GM18868 (cell line): ENCODE data around the gene PDCD1.

ENCODE experiments used
- ATAC-seq: cut with Tn5 transposase; IDR thresholded peaks from one replicate; pipeline ENCODE4 v1.9.1; 2021; ENCODE audit warnings: mild to moderate bottlenecking, moderate library complexity; ENCODE audit not compliant: unreplicated experiment

PDCD1 gene

DNA sequence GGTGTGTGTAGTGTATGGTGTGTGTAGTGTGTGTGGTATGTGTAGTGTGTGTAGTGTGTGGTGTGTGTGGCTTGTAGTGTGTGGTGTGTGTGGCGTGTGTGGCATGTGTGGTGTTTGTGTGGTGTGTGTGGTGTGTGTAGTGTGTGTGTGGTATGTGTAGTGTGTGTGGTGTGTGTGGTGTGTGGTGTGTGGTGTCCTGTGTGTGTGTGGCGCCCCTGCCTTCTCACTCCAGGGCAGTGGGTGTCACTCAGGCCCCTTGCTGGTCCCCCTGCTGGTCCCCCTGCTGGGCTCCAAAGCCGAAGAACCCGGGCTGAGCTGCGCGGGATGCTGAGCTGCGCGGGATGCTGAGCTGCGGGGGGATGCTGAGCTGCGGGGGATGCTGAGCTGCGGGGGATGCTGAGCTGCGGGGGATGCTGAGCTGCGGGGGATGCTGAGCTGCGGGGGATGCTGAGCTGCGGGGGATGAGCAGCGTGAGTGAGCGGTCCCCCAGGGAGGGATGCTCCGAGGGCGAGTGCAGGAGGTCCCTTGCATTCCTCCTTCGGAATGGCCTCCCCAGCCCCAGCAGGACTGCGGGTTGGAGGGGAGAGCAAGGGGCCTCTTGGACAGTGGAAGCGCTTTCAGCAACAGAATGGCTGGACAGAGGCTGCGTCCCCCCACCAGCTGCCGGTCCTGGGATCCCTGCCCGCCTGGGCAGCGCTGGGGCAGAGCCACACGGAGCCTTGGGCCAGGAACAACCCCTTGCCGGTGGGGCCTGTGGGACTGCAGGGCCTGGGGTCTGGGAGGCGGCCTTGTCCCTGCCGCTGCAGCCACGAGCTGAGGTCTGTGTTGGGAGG is 7.5 kb upstream of the PDCD1 start:
- no peak for ATAC-seq

DNA sequence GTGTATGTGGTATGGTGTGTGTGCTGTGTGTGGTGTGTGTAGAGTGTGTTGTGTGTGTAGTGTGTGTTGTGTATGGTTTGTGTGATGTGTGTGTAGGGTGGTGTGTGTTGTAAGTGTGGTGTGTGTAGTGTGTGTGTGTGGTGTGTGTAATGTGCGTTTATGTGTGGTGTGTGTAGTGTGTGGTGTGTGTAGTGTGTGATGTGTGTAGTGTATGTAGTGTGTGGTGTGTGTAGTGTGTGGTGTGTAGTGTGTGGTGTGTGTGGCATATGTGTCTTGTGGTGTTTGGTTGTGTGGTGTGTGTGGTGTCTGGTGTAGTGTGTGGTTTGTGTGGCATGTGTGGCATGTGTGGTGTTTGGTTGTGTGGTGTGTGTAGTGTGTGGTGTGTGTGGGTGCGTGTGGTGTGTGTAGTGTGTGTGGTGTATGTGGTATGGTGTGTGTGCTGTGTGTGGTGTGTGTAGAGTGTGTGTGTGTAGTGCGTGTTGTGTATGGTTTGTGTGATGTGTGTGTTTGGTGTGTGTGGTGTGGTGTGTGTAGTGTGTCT is 6.8 kb upstream of the PDCD1 start:
- no peak for ATAC-seq

DNA sequence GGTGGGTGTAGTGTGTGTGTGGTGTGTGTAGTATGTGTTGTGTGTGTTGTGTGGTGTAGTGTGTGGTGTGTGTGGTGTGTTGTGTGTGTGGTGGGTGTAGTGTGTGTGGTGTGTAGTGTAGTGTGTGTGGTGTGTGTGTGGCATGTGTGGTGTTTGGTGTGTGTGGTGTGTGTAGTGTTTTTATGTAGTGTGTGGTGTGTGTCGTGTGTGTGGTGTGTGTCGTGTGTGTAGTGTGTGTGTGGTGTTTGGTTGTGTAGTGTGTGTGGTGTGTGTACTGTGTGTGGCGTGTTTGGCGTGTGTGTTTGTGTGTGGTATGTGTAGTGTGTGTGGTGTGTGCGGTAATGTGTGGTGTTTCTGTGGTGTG is 6.1 kb upstream of the PDCD1 start:
- ATAC-seq: no peak

DNA sequence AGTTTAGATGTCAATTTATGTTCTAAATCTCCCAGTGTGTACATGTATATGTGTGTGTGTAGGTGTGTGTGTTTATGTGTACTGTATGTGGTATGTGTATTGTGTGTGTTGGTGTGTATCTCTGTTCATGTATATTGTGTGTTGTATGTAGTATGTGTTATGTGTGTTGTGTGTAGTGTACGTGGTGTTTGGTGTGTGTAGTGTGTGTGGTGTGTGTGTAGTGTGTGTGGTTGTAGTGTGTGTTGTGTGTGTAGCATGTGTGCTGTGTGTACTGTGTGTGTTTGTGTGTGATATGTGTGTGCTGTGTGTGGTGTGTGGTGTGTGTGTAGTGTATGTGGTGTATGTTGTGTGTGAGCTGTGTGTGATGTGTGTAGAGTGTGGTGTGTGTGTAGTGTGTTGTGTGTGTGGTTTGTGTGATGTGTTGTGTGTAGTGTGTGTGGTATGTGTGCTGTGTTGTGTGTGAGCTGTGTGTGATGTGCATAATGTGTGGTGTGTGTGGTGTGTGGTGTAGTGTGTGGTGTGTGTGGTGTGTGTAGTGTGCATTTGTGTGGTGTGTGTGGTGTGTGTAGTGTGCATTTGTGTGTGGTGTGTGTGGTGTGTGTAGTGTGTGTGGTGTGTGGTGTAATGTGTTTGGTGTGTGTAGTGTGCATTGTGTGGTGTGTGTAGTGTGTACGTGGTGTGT is 5.6 kb upstream of the PDCD1 start:
- ATAC-seq: no peak

DNA sequence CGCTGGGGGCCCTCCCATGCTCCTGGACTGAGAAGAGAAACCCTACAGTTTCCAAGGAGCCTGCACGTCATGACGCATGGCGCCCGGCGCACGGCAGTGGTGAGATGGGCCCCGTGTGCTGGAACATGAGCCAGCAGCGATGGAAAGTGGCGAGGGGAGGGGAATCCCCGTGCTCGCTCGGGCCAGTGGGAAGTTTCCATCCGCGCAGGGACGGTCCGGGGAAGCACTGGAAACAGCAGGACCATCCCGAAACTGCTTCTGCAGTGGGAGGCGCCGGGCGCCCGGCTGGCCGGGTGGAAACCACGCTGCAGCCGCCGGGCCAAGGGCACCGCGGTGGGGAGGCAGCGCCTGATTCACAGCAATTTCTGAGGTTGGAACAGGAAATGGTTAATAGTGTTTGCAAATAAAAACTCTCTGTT is 4.9 kb upstream of the PDCD1 start:
- ATAC-seq: no peak

DNA sequence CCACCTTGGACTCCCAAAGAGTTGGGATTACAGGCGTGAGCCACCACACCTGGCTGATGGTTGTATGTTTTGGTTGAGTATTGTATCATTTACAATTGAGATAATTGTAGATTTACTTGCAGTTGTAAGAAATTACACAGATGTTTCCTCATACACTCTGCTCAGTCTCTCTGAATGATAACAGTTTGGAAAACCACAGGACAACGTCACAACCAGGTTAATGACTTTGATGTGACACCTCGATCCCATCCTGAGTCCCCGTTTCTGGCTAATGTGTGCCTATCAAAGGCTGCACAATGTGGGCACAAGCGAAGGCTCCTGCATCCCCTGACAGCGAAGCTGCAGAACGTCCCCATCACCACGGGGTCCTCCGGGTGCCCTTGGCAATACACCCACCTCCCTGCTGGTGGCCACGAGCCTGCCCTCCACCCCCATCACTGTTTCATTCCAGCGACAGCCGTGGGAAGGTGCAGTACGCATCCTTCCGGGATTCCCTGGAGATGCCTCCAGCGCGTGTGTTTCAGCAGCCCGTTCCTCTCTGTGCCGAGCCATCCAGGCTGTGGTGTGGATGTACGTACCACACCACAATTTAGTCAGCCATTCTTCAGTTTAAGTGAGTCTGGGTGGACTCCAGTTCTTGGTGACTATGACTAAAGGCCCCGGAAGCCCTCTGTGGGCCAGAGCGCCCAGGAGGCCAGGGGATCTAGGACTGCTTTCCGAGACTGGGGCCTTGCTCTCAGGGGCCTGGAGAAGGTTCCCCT is 4.3 kb upstream of the PDCD1 start:
- ATAC-seq: no peak

DNA sequence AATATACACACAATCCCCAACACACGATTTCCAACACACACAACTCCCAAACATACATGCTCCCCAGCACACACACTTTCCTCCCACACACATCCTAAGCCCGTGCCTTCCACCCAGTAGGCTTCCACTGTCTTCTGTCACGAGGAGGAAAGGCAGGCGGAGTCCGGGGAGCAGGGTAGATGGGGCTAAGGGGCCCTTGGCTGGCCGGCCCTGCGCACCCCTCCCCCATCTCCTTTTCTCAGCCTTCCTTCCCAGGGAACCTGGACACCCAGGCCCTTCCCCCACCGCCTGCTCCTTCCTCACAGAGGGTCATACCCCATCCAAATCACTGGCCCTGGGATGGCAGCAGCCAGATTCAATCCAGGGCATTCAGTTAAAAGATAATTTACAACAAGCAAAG is 3.4 kb upstream of the PDCD1 start:
- ATAC-seq: no peak

DNA sequence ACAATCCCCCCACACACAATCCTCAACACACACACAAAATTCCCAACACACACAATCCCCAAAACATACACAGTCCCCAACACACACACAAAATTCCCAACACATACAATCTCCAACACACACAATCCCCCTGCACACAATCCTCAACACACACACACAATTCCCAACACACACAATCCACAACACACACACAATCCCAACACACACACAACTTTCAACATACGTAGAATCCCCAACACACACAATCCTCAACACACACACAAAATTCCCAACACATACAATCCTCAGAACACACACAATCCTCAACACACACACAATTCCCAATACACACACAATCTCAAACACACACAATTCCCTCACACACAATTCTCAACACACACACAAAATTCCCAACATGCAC is 2.6 kb upstream of the PDCD1 start:
- ATAC-seq: no peak

DNA sequence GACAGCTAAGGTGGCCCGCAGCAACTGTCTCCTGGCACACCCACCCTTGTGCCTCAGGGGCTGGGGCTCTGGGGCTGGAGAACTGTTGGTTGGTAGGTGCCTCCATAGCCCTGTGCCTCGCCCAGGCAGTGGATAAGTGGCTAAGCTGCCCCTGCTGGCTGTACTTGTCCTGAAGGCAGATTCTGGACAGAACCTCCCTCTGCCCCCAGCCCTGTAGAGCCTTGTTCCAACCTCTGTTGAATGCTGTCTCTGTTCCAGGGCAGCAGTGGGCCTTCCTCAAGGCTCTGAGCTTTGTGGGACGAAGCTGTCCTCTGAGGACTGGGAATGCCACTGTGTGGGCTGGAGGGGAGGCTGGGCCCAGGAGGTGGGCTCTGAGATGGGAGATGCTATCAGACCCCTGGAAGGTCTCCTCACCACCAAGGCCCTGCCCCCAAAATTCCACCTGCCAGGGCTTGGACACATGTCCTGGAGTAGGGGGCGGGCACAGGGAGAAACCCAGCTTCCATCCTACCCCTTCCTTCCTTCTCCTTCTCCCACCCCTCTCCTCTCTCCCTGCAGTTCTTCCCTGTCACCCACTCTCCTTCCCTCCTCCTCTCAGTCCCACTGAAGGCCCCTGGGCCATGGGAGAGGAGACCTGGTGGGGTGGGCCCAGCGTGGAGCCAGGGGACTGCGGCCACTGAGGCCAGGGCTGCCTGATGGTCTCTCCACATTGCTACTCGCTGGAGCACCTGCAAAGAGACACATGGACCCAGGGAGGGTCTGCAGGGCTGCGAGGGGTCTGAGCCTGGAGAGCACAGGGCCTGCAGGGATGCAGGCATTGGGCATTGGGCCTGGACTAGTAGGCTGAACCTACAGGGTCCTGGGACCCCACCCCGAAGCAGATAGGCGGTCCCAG is 1.7 kb upstream of the PDCD1 start:
- ATAC-seq: no peak

DNA sequence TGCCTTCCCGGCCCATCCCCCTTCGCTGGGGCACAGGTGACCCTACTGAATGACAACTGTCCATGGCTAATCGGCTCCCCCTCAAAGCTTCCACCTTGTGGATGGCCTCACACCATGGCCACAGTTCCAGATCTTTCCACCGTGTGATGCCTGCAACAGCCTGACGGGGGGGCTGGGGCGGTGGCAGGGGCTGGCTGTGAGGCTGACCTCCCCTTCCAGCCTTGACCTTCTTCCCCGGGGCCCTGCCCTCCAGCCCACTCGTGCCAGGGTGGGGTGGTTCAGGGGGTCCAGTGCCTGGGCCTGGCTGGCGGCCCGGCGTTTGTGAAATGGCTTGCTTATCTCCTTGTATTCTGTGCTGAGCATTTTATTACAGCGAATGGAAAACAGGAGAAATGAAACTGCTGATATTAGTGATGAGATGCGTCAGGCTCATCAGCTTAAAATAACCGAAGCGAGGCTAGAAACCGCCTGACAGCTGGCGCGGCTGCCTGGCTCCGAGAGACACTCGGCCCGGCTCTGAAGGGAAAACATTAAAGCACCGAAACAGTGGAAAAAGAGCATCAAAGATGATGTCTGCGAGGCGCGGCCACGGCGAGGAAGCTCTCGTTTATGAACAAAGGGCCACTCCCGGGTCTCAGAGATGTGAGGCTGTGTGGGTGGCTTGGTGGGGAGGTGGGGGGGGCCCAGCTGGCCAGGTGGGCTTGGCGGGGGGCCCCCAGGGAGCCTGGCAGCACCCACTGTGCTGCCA is 916 bp upstream of the PDCD1 start:
- peak; percentile 43 for ATAC-seq

DNA sequence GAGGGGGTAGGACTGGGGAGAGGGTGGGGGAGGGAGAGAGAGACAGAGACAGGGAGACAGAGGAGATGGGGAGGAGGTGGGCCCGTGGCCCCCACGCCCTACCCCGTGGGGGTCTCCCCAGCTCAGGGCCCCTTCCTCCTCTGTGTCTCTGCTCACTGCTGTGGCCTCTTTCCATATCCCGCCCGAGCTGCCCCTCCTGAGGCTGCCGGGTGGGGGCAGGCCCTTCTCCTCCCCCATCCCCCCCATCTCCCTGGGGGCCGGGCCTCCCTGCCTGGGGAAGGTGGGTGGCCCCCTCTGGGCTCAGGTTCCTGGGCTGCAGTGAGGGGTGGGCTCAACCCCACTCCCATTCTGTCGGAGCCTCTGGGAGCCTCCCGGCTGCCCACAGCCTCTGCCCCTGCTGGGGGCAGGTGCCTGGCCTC is 332 bp upstream of the PDCD1 start:
- ATAC-seq: no peak

DNA sequence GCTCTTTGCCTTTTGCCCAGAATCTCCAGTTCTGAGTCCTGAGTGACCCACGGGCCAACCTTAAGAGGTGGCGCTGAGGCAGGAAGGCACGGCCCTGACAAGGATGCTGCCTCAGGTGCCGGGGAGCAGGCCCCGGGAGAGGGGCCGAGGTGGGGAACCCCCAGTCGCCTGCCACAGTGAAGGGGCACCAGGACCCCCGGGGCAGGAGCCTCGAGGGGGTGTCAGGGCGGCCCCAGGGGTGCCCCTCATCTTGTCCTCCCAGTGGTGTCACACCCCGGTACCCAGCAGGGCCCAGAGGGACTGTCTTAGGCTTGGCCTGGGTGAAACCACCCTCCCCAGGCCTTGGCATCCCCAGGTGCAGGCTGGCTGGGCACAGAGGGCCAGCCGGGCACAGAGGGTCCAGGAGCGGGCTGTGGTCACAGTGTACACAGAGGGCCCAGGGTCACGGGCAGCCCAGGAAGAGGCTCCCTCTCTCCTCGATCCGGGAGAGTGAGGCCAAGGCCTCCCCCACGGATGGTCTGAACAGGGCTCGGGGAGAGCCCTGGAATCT is 1.0 kb downstream of the PDCD1 start:
- no peak for ATAC-seq

DNA sequence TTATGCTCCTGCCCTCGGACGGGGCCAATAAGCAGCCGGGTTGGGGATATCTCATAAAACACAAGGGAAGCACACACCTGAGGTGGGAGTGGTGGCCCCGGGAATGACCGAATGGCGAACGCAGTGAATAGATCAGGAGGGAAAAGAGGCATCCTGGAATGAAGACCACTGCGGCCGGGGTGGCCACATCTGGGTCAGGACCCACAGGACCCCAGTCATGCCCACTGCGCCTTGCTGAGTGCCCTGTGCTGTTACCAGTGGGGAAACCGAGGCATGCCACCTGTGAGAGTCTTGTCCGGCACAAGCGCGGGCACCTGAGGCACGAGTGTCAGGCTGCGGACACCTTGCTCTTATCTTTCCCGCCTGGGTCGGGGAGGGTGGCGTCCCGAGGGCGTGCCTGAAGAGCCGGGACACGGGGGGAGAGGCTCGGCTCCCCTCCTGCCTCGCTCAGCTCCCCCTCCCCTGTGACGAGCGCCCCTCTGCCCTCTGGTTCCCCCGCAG is 1.6 kb downstream of the PDCD1 start:
- no peak for ATAC-seq

DNA sequence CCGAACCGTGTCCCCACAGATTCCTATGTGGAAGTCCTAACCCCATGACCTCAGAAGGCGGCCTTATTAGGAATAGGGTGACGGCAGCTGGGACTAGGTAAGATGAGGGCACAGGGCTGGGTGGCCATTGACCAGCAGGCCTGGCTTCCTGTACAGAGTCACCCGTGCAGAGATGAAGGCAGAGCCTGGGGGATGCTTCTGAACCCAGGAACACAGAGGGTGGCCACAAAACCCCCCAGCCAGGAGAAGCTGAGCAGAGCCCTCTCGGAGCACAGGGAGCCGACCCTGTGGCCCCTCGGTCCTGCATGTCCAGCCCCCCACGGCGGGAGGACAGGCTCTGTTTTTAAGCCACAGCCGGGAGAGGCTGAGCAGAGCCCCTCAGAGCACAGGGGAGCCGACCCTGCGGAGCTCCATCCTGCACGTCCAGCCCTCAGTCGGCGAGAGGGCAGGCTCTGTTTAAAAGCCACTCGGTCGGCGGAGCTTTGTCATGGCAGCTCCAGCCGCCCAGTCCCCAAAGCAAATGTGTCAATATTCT is 2.7 kb downstream of the PDCD1 start:
- no peak for ATAC-seq

DNA sequence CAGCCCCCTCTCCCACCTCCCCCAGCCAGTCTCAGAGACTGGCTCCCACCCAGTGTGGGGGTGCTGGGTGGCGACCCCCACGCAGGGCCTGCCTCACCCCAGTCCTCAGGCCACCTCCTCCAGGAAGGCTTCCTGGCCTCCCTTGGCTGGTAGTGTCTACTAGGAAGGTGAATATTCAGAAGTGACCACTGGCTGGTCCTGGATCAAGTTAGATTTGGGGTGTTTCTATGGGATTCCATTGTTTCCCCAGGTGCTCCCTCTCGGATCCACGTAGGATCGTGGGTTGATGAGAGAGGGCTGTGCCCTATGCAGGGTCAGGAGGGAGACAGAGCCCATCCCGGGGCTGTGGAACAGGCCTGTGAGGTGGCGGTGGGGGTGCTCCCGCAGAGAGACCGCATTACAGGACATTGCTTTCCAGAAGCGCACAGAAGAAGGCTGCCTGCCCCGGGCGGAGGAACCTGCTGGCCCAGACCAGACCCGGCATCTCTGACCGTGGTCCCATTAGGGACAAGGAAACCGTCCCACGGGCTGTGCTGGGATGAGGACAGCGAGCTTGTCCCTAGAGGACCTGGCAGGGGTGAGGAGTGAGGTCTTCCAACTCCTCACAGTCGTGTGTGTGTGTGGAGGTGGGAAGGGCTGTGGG is 3.3 kb downstream of the PDCD1 start:
- no peak for ATAC-seq

DNA sequence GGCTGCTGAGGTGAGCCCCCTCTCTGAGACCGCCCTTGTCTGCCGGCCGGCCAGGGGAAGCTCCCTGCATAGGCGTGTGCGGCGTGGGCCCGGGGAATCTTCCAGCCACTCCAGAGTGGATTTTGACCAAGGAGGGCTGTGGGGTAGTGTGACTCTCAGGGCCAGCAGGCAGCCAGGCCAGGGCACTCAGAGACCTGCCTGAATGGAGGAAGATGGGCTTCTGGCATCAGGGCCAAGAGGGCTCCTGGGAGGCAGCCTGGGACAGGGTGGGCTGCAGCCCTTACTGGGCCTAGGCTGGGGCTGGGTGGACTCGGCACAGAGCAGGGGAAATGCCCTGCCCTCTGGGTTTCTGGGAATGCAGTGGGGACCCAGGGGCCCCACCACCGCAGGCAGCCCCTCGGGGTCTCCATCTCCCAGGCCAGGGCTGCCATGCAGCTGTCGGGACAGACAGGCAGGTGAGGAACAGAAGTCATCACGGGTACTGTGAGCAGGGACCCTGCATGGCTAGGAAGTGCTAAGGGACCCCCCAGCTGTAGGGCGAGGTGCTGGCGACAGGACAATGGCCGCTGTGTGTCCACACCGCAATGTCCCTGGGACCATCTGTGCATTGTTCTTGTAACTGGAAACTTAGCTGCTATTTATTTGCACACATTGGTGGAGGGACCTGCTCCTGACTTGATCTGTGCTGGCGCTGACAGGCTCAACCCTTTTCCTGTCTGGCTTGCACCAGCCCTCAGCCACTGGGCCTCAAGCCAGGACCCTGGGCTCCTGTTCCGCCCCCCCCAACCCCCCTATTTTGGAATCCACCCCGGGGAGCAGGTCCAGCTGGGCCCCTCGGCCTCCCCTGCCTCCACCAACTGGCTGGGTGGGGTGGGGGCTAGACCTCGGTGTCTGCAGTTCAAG is 4.1 kb downstream of the PDCD1 start:
- no peak for ATAC-seq

DNA sequence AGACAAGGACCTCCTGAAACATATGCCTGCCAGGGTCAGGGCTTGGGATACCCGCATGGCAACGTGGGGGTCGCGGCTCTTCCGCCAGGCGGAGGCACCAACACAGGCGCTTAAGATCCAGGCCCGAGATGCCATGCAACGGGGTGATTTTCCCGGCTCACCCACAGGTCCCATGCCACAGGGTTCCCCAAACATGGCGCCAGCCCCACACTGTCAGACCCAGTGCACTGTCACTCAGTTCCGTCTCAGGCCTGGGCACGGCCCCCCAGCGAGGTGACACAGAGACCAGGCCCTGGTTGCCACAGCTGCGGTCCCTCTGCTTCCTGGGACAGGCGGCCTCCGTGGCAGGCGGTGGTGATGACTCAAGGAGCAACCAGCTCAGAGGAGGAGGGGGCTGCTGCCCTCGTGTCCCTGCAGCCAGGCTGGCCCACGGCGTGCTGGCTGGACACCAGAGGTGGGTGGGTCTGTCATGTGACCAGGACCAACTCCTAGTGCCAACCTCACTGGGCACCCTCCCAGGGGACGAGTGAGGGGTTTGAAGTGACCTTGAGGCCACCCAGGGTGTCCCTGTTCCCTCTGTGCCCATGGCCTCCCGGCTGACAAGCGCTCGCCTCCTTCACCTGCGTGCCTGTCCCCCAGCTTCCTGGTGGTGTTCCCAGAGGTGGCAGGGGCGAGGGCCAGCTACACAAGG is 4.9 kb downstream of the PDCD1 start:
- ATAC-seq: no peak
